ENCODE data around the gene NDUFA8. TPM values are rescaled to one million over a fixed set of nuclear protein-coding genes. Genes with fewer than 3 reads are reported as not detected.

Gene NDUFA8
- total RNA-seq, 4 donors from 2014 or later = 18.0 to 26.0 (median 22.5) TPM

- Histone ChIP-seq H3K4me1 (peaks cover 0 to 21% (median 0%) of the 10 kb centered on the region in 4 donors), H3K36me3 (peaks cover 0 to 54% (median 0%) of the 10 kb centered on the region in 3 donors), H3K4me3 (no peak overlapping the region), H3K27ac (no peak overlapping the region), H3K9me3 (no peaks in the 10 kb centered on the region), H3K27me3 (no peaks in the 10 kb centered on the region)
- DNase-seq (ENCODE audit: low spot score in 2 of 2) = no peak
- TF ChIP-seq POLR2A (IDR thresholded peaks at IDR 0.05) = no peak
- no peak for TF ChIP-seq EP300 (IDR thresholded peaks at IDR 0.05)
- TF ChIP-seq CTCF (IDR thresholded peaks at IDR 0.05) = no peak
- 79 to 81% methylated on average over 4 of the region's 4 CpGs for WGBS, 2 donors
These were observed 8.2 kb downstream of the NDUFA8 start for GRCh38 chr9:122151267-122151828.

GRCh38 chr9:122145592-122145863, 14.1 kb downstream of the NDUFA8 start:
- Histone ChIP-seq H3K27ac (no peak overlapping the region), H3K27me3 (no peaks in the 10 kb centered on the region), H3K36me3 (peaks cover 0 to 76% (median 18%) of the 10 kb centered on the region in 3 donors), H3K4me3 (no peak overlapping the region), H3K4me1 (peaks cover 0 to 3% (median 0%) of the 10 kb centered on the region in 4 donors), H3K9me3 (no peaks in the 10 kb centered on the region)
- 94 to 97% methylated on average over 2 of the region's 2 CpGs for WGBS, 2 donors
- TF ChIP-seq EP300 (IDR thresholded peaks at IDR 0.05) (no peak), POLR2A (IDR thresholded peaks at IDR 0.05) (no peak), CTCF (IDR thresholded peaks at IDR 0.05) (no peak)
- DNase-seq (ENCODE audit: low spot score in 2 of 2) = no peak

- H3K4me3 ChIP-seq = no peak overlapping the region
- peaks cover 0 to 3% (median 0%) of the 10 kb centered on the region in 4 donors for H3K4me1 ChIP-seq
- H3K27ac ChIP-seq = no peak overlapping the region
- WGBS, 2 donors = 90 to 95% methylated on average over 3 of the region's 3 CpGs
- H3K36me3 ChIP-seq = peaks cover 0 to 76% (median 18%) of the 10 kb centered on the region in 3 donors
- no peaks in the 10 kb centered on the region for H3K9me3 ChIP-seq
- DNase-seq (ENCODE audit: low spot score in 2 of 2) = no peak
- H3K27me3 ChIP-seq = no peaks in the 10 kb centered on the region
- TF ChIP-seq CTCF (IDR thresholded peaks at IDR 0.05) (peak in 1 of 5 experiments; percentile 12), EP300 (IDR thresholded peaks at IDR 0.05) (no peak)
These were observed 14.6 kb downstream of the NDUFA8 start for GRCh38 chr9:122144836-122145591.

- H3K4me3 ChIP-seq = no peak overlapping the region
These were observed 15.6 kb downstream of the NDUFA8 start for GRCh38 chr9:122143876-122144405.

GRCh38 chr9:122143296-122143695, 16.3 kb downstream of the NDUFA8 start:
- no peak for TF ChIP-seq EP300 (IDR thresholded peaks at IDR 0.05)
- no peak for TF ChIP-seq POLR2A (IDR thresholded peaks at IDR 0.05)
- TF ChIP-seq CTCF (IDR thresholded peaks at IDR 0.05) = no peak
- Histone ChIP-seq H3K4me3 (no peak overlapping the region), H3K27me3 (no peaks in the 10 kb centered on the region), H3K4me1 (peaks cover 0 to 3% (median 0%) of the 10 kb centered on the region in 4 donors), H3K9me3 (no peaks in the 10 kb centered on the region), H3K27ac (no peak overlapping the region), H3K36me3 (peaks cover 0 to 61% (median 18%) of the 10 kb centered on the region in 3 donors)
- WGBS, 2 donors = 80 to 95% methylated on average over 1 of the region's 1 CpG
- DNase-seq (ENCODE audit: low spot score in 2 of 2) = no peak

More at GRCh38 chr9:122143876-122144405, 15.6 kb downstream of the NDUFA8 start:
- peaks cover 0 to 67% (median 18%) of the 10 kb centered on the region in 3 donors for H3K36me3 ChIP-seq
- no peak for DNase-seq (ENCODE audit: low spot score in 2 of 2)
- peaks cover 0 to 3% (median 0%) of the 10 kb centered on the region in 4 donors for H3K4me1 ChIP-seq
- H3K9me3 ChIP-seq = no peaks in the 10 kb centered on the region
- no peak overlapping the region for H3K27ac ChIP-seq
- WGBS, 2 donors = 71 to 80% methylated on average over 14 of the region's 14 CpGs
- TF ChIP-seq POLR2A (IDR thresholded peaks at IDR 0.05) = no peak
- H3K27me3 ChIP-seq = no peaks in the 10 kb centered on the region
